Stimulated activated CD8-positive, alpha-beta memory T cell treated with anti-CD3 and anti-CD28 coated beads, Interleukin-12 subunit alpha, Interleukin-12 subunit beta, amount 100 ng/mL, for 24 hours (primary cell): ENCODE results near the gene ATG16L2.
"Not testable (repeated sequence)": the region's sequence is repeated elsewhere in the genome, so short reads cannot be mapped to it uniquely, and the experiment has no call there.

ENCODE experiments used
- DNase-seq: peaks from one replicate; pipeline ENCODE4 v3.0.0-alpha.2; 2020; ENCODE audit errors: extremely low read depth

ATG16L2 gene

GRCh38 chr11:72824811-72825505 is 10.7 kb downstream of the ATG16L2 start:
- no peak for DNase-seq

DNA sequence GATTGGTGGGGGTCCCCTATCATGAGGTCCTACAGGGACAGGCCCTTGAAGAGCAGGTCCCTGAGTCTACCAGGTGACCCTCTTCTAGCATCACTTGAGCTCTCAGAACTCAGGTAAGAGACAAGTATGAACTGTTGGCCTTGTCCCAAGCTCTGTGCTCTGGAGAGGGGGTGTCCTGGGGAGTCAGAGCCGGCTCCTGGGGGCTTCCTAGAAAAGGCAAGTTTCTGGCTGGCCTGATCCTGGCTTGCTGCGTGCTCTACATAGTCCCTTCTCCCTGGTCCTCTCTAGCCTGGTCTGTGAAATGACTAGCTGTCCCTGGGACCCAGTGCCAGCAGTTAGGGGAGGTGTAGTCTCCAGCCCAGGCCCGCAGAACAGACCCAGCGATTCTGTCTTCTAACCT is 11.4 kb downstream of the ATG16L2 start:
- DNase-seq, result no peak

- DNase-seq, result no peak
Measured at GRCh38 chr11:72826191-72826941, 12.2 kb downstream of the ATG16L2 start.

- no peak for DNase-seq
Measured at GRCh38 chr11:72826942-72827480, 12.8 kb downstream of the ATG16L2 start.

- not testable (repeated sequence) for DNase-seq
Measured at GRCh38 chr11:72827656-72828055, 13.4 kb downstream of the ATG16L2 start.

DNA sequence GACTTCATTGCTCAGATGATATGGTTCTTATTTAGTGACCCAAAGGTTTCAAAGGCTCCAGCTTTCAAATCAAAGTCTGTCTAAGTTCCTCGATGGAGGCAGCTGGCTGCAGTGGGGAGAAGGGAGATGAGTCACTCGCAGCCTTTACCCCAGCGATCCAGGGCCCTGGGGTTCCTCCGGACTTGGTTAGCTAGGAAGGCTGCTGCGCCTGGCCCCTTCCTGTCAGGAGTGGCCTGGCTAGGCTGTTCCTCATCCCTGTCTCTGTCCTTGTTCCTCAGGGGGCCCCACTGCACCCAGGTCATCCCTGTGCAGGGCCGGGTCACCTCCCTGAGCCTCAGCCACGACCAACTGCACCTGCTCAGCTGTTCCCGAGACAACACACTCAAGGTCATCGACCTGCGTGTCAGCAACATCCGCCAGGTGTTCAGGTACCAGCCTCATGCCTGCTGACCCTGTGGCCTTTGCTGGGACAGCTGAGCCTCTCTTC is 13.9 kb downstream of the ATG16L2 start:
- DNase-seq, result no peak

GRCh38 chr11:72828692-72829101 is 14.5 kb downstream of the ATG16L2 start:
- no peak for DNase-seq

GRCh38 chr11:72829178-72829577 is 15.0 kb downstream of the ATG16L2 start:
- no peak for DNase-seq

GRCh38 chr11:72829884-72830533 is 15.8 kb downstream of the ATG16L2 start:
- DNase-seq, result no peak

- DNase-seq, result no peak
Measured at GRCh38 chr11:72831521-72832300, 17.5 kb downstream of the ATG16L2 start.

DNA sequence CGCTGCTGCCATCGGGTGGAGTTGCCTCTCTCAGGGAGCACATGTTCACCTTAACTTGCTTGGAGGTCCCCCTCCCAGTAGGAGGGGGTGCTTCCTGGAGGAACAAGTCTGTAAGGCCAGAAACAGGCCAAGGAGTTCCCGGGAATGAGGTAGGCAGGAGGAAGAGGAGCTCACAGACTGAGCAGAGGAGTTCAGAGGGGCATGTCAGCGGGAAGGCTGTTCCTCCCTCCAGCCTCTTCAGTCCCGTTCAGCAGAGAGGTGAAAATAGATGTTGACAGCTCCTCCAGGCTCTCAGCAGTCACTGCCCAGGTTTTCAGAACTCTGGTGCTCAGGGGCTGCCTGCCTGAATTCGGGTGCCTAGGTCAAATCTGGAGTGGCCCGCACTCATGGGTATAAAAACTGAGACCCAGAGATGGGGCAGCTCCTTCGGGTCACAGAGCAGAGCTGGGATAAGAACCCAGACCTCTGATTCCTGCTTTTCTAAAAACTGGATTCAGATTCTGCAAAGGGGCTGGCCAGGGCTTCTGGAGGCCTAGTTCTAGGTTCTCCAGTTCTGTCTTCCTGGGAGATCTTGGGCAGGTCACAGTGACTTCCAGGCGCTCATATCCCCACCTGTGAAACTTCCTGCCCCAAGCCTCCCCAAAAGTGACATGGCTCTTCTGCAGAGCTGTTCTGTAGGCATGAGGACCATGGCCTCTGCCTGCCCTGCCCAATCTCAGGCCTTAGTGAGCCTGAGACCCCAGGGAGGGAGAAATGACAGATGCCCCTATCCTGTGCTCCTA is 18.3 kb downstream of the ATG16L2 start:
- no peak for DNase-seq

GRCh38 chr11:72833083-72833733 is 19.0 kb downstream of the ATG16L2 start:
- DNase-seq, result no peak

DNA sequence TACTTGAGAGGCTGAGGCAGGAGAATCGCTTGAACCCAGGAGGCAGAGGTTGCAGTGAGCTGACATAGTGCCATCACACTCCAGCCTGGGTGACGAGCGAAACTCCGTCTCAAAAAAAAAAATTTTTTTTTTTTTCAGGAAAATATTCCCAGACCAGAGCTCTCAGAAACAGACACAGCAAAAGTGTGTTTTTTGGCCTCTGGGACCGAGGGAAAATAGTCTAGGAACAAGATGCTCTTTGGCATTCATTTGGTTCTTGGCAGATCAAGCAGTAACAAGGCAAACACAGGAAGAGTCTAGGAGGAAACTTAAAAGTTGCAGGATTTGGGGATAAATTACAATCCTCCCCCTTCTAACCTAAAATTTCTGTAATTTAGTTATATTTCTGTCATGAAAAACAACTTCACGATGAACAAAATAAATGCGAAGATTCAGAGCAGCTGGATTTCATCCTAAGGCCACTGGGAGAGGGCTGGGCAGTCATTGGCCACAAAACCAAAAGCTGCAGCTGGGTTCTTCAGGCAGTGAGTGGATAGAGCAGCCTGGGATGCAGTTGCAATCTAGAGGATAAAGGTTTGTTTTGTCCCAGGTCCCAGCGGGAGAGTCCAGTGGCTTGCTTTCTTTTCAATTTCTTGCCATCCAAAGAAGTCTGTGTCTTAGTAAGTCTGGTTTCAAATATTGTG is 19.7 kb downstream of the ATG16L2 start:
- no peak for DNase-seq

DNA sequence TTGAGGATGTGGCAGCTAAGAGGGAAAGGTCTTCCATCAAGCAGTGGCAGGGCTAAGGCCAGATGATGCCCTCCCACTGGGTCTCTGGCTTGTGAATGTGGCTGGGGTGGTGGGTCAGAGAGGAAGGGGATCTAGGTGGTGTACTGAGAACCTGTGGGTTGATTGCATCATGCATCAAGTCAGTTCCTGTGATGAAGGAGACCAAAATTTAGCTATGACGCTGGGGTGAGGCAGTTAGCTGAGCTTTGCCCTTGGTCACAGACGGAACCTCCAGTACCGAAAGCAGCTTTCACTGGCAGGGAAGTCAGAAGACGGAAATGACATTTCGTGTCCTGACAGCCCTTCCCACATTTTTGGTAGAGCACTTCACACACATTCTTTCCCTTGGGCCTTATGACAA is 20.7 kb downstream of the ATG16L2 start:
- DNase-seq, result no peak

- DNase-seq, result no peak
Measured at GRCh38 chr11:72836111-72836510, 21.9 kb downstream of the ATG16L2 start.

DNA sequence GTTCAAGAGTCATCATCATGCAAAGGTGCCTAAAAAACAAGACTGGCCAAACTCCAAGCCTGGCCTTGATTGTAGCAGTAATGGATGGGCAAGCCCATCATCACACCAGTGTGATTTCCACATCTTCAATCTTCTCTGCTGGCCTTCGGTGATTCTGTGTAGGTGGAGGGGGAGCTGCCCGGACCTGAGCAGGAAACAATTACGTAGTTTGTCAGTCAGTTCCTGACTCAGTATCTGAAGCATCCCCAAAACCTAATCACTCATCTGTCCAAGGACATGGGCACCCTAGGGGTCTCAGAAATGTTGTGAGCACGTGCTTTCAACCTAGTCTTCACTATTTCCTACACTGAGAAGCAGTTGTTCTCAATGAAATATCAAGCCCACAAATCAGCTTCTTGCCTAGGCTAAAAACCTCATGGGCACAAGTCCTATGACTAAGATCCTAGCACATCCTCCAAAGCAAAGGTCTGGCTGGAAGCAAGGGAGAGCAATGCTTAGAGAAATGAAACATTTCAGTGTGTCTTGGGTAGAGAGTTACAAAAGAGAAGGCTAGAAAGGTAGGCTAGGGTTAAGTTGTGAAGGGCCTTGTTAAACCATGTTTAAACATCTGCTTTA is 24.6 kb downstream of the ATG16L2 start:
- no peak for DNase-seq

GRCh38 chr11:72840780-72841179 is 26.6 kb downstream of the ATG16L2 start:
- DNase-seq, result no peak

GRCh38 chr11:72841397-72841796 is 27.2 kb downstream of the ATG16L2 start:
- DNase-seq, result no peak

- no peak for DNase-seq
Measured at GRCh38 chr11:72842126-72842525, 27.9 kb downstream of the ATG16L2 start.
